Endothelial cell of umbilical vein (primary cell): ENCODE data around the gene SUDS3. TPM values are rescaled to one million over a fixed set of nuclear protein-coding genes. Genes with fewer than 3 reads are reported as not detected.

ENCODE experiments used
- BruUV-seq: library from RNA; stranded (reverse); fragments of 400-500 nt; replicated peaks from 2 replicates; lab custom pipeline; 2021; lab: Mats Ljungman, UMichigan
- CTCF ChIA-PET: fragments of 300-600, 350-600 bp; sonication (Branson Sonifier 250); formaldehyde crosslinking; loops from one replicate; lab custom pipeline; 2021; ENCODE audit warnings: antibody characterized with exemption, inconsistent platforms; lab: Charles Lee
- POLR2A ChIA-PET: fragments of 300-600, 350-600 bp; sonication (Branson Sonifier 250); formaldehyde crosslinking; loops from one replicate; lab custom pipeline; 2021; ENCODE audit warnings: antibody characterized with exemption, inconsistent platforms; lab: Charles Lee
- DNase-seq: peaks from one replicate; pipeline ENCODE4 v3.0.0-alpha.2; 2011; ENCODE audit warnings: low read depth, low spot score
- FAIRE-seq: peaks from 2 replicates; lab custom pipeline; 2011; peaks lifted over from hg19 to GRCh38; lab: Jason Lieb, UNC
- H2AFZ ChIP-seq: 2 replicates; pipeline ENCODE4 v1.6.0; 2012; ENCODE audit warnings: low read depth, low read length, control low read depth, inconsistent platforms
- H3K27ac ChIP-seq: 2 replicates; pipeline ENCODE4 v1.5.1; 2011; ENCODE audit warnings: low read depth, mild to moderate bottlenecking, control low read depth, low read length, moderate library complexity; ENCODE audit not compliant: insufficient read depth
- H3K27me3 ChIP-seq, 2 experiments: 2 replicates each; pipeline versions ENCODE4 v1.6.0 to v1.6.1; 2011; ENCODE audit warnings: low read length in 2 of 2, mixed read lengths in 1 of 2; ENCODE audit not compliant: control insufficient read depth in 2 of 2, insufficient read depth in 2 of 2
- H3K36me3 ChIP-seq, 2 experiments: 2 replicates in 1 of 2; 3 replicates in 1 of 2; pipeline ENCODE4 v1.5.1; 2011; ENCODE audit warnings: low read length in 2 of 2, mild to moderate bottlenecking in 1 of 2, moderate library complexity in 1 of 2; ENCODE audit not compliant: control insufficient read depth in 2 of 2, insufficient read depth in 2 of 2; ENCODE audit errors: extremely low read depth in 1 of 2
- H3K4me1 ChIP-seq: 3 replicates; pipeline ENCODE4 v1.5.1; 2011; ENCODE audit warnings: mild to moderate bottlenecking, low read length; ENCODE audit not compliant: control insufficient read depth, insufficient read depth; ENCODE audit errors: extremely low read depth
- H3K4me2 ChIP-seq: 2 replicates; pipeline ENCODE4 v1.6.1; 2011; ENCODE audit warnings: low read length, control low read depth, mixed read lengths; ENCODE audit not compliant: insufficient read depth
- H3K4me3 ChIP-seq, 3 experiments: fragments of 200-600 bp in 1 of 3; sonication (generic), shearing (Covaris generic) in 1 of 3; replicated peaks in 1 of 3; 2 replicates each; pipeline ENCODE4 v1.5.1; 2011 to 2016; ENCODE audit warnings: control low read depth in 3 of 3, low read length in 3 of 3, mild to moderate bottlenecking in 2 of 3, inconsistent platforms in 1 of 3, low read depth in 1 of 3, moderate library complexity in 1 of 3; ENCODE audit not compliant: insufficient read depth in 1 of 3
- H3K79me2 ChIP-seq: 2 replicates; pipeline ENCODE4 v1.6.0; 2012; ENCODE audit warnings: low read length, inconsistent platforms; ENCODE audit not compliant: control insufficient read depth, insufficient read depth
- H3K9ac ChIP-seq: replicated peaks from 2 replicates; pipeline ENCODE3; 2011; ENCODE audit warnings: low read length, control low read depth; ENCODE audit not compliant: insufficient read depth; ENCODE audit errors: extremely low read depth
- H3K9me1 ChIP-seq: replicated peaks from 3 replicates; pipeline ENCODE4 v1.6.0; 2011; ENCODE audit warnings: mild to moderate bottlenecking, low read length; ENCODE audit not compliant: control insufficient read depth, insufficient read depth; ENCODE audit errors: extremely low read depth
- H3K9me3 ChIP-seq: replicated peaks from 2 replicates; pipeline ENCODE4 v1.5.1; 2012; ENCODE audit warnings: low read length, inconsistent platforms; ENCODE audit not compliant: control insufficient read depth, insufficient read depth
- H4K20me1 ChIP-seq: replicated peaks from 2 replicates; pipeline ENCODE3; 2011; ENCODE audit warnings: mild to moderate bottlenecking, low read length; ENCODE audit not compliant: control insufficient read depth, insufficient read depth; ENCODE audit errors: extremely low read depth
- CTCF ChIP-seq, 2 donors: IDR thresholded peaks; 1 replicate in 1 of 2; 2 replicates in 1 of 2; pipeline ENCODE4 v1.5.1; 2011; ENCODE audit warnings: low read length in 2 of 2, mild to moderate bottlenecking in 2 of 2, moderate library complexity in 2 of 2, control low read depth in 1 of 2, inconsistent platforms in 1 of 2, low read depth in 1 of 2; ENCODE audit not compliant: insufficient read depth in 1 of 2; ENCODE audit errors: extremely low read depth in 1 of 2
- EZH2 ChIP-seq: IDR thresholded peaks from 2 replicates; pipeline ENCODE4 v1.6.1; 2012; ENCODE audit warnings: borderline replicate concordance, low read depth, mild to moderate bottlenecking, moderate library complexity, low read length, inconsistent platforms; ENCODE audit not compliant: severe bottlenecking
- FOS ChIP-seq: IDR thresholded peaks from 2 replicates; pipeline ENCODE4 v1.6.1; 2011; ENCODE audit warnings: mild to moderate bottlenecking, low read length, moderate library complexity, borderline replicate concordance; ENCODE audit not compliant: insufficient read depth
- GATA2 ChIP-seq: IDR thresholded peaks from 2 replicates; pipeline ENCODE4 v1.7.0; 2011; ENCODE audit warnings: low read depth, mild to moderate bottlenecking, moderate library complexity, mixed read lengths, low read length; ENCODE audit not compliant: insufficient read length, insufficient read depth
- JUN ChIP-seq: IDR thresholded peaks from 2 replicates; pipeline ENCODE4 v1.6.1; 2011; ENCODE audit warnings: borderline replicate concordance, low read depth; ENCODE audit not compliant: insufficient read length, insufficient read depth
- MAX ChIP-seq: IDR thresholded peaks from 2 replicates; pipeline ENCODE4 v1.6.1; 2011; ENCODE audit not compliant: insufficient read depth, insufficient read length
- MYC ChIP-seq: IDR thresholded peaks from one replicate; pipeline ENCODE4 v1.6.1; 2011; ENCODE audit warnings: mild to moderate bottlenecking, low read depth, low read length
- POLR2A ChIP-seq: IDR thresholded peaks from 2 replicates; pipeline ENCODE4 v1.6.1; 2012; ENCODE audit warnings: low read depth, mild to moderate bottlenecking, control low read depth, low read length
- POLR2AphosphoS5 ChIP-seq: IDR thresholded peaks from 2 replicates; pipeline ENCODE4 v1.6.1; 2012; ENCODE audit warnings: low read depth, mild to moderate bottlenecking, control low read depth, low read length, moderate library complexity; ENCODE audit not compliant: insufficient read depth
- dilution Hi-C: fragments of 300-500 bp; cut with MboI; formaldehyde crosslinking; loops from one replicate; pipeline ENCODE4 v1.15.0; 2019; ENCODE audit warnings: low sequenced_read_pairs; ENCODE audit not compliant: extremely low pct_ligation_motif_present
- intact Hi-C: fragments of 100-400 bp; cut with micrococcal nuclease; formaldehyde crosslinking; loops from one replicate; pipeline ENCODE4 v1.10.0; 2022
- polyA plus RNA-seq, 4 experiments: library from polyadenylated mRNA; depleted of rRNA in 3 of 4; stranded (reverse) in 3 of 4; unstranded in 1 of 4; fragments of >200 nt; gene quantifications; 2 replicates each; pipeline versions ENCODE4 v1.2.1 to v1.2.3, GENCODE V29; 2011 to 2012; ENCODE audit warnings: missing spikeins in 1 of 4
- total RNA-seq: library from RNA; stranded (reverse); gene quantifications from 2 replicates; pipeline ENCODE4 v1.2.3, GENCODE V29; 2021

Gene SUDS3
- total and polyA plus RNA-seq, 2 donors (not counting 3 experiments of a cell fraction or from before 2014, with no cell fraction given): 16.9 to 27.4 TPM

GRCh38 chr12:118368821-118369220, 7.5 kb upstream of the SUDS3 start:
- intact Hi-C loops: no loop called here
- H2AFZ ChIP-seq: no peak overlapping the region
- dilution Hi-C loops: no loop called here
- BruUV-seq: no TSS peak
- no peak for TF ChIP-seq EZH2
- TF ChIP-seq MAX: no peak
- H3K4me2 ChIP-seq: no peak overlapping the region
- ChIA-PET CTCF (interaction anchor here (0.7 to 1.5 kb wide), 4 partner anchors 9 to 186 kb away, joined by 3 to 5 read pairs (median 4); no protein-coding TSS in a partner anchor), POLR2A (no interaction called here)
- FAIRE-seq: no peak
- no peak overlapping the region for H3K4me3 ChIP-seq
- H3K79me2 ChIP-seq: peaks cover 53% of the 10 kb centered on the region
- no peaks in the 10 kb centered on the region for H3K9me1 ChIP-seq
- H3K27ac ChIP-seq: no peak overlapping the region
- no peak for DNase-seq
- no peak overlapping the region for H3K9ac ChIP-seq
- H3K9me3 ChIP-seq: no peaks in the 10 kb centered on the region
- peaks cover 11% of the 10 kb centered on the region for H3K4me1 ChIP-seq
- no peaks in the 10 kb centered on the region for H3K36me3 ChIP-seq
- H3K27me3 ChIP-seq: no peaks in the 10 kb centered on the region
- H4K20me1 ChIP-seq: no peaks in the 10 kb centered on the region

GRCh38 chr12:118370601-118371000, 5.8 kb upstream of the SUDS3 start:
- POLR2A ChIA-PET: no interaction called here
- DNase-seq (no peak), FAIRE-seq (no peak)
- CTCF ChIA-PET: interaction anchor here (0.7 to 1.5 kb wide), 8 partner anchors 11 to 495 kb away, joined by 3 to 6 read pairs (median 4); no protein-coding TSS in a partner anchor
- Histone ChIP-seq H3K27me3 (no peaks in the 10 kb centered on the region), H3K4me2 (peak overlapping the region; percentile 90), H2AFZ (no peak overlapping the region), H3K4me1 (peaks cover 9% of the 10 kb centered on the region), H4K20me1 (no peaks in the 10 kb centered on the region), H3K79me2 (peaks cover 43% of the 10 kb centered on the region), H3K9me3 (no peaks in the 10 kb centered on the region), H3K9ac (peak overlapping the region; percentile 67), H3K4me3 (peak overlapping the region in 2 of 3 experiments; percentile 51 to 79), H3K36me3 (no peaks in the 10 kb centered on the region), H3K27ac (no peak overlapping the region), H3K9me1 (no peaks in the 10 kb centered on the region)
- TF ChIP-seq JUN (no peak), POLR2AphosphoS5 (no peak), GATA2 (no peak), POLR2A (no peak), CTCF (IDR thresholded peaks at IDR 0.05; ENCODE audit: extremely low read depth in 1 of 2, insufficient read depth in 1 of 2, low read depth in 1 of 2, low read length in 2 of 2) (no peak), FOS (no peak), MAX (no peak), EZH2 (no peak), MYC (no peak)
- dilution Hi-C loops (no loop called here), intact Hi-C loops (loop anchor here (10.0 kb wide), 1 partner anchor 686 kb away; no protein-coding TSS in a partner anchor)
- BruUV-seq: no TSS peak
